B cell (primary cell): Measurements from ENCODE around the gene SYNGR3. TPM values are rescaled to one million over a fixed set of nuclear protein-coding genes. Genes with fewer than 3 reads are reported as not detected.
"Not testable (repeated sequence)": the region's sequence is repeated elsewhere in the genome, so short reads cannot be mapped to it uniquely, and the experiment has no call there.

ENCODE experiments used
- ATAC-seq: fragments of 200-7000 bp; cut with Tn5 transposase; one replicate; pipeline ENCODE4 v1.10.0; 2021; ENCODE audit warnings: low read depth, mild to moderate bottlenecking, moderate number of reproducible peaks, moderate library complexity
- CTCF ChIA-PET: fragments of 350-600 bp; sonication (Branson Sonifier 250); formaldehyde crosslinking; loops from one replicate; lab custom pipeline; 2021; ENCODE audit warnings: antibody characterized with exemption, inconsistent platforms; lab: Charles Lee
- POLR2A ChIA-PET: fragments of 350-600 bp; sonication (Branson Sonifier 250); formaldehyde crosslinking; loops from one replicate; lab custom pipeline; 2021; ENCODE audit warnings: antibody characterized with exemption; lab: Charles Lee
- DNase-seq: peaks from one replicate; pipeline ENCODE4 v3.0.0; 2013
- H2AFZ ChIP-seq: 2 replicates; pipeline ENCODE4 v1.6.1; 2012; ENCODE audit warnings: mild to moderate bottlenecking, low read depth, low read length; ENCODE audit not compliant: insufficient read depth, poor library complexity, severe bottlenecking
- H3K27ac ChIP-seq, 2 donors: 1 replicate in 1 of 2; 2 replicates in 1 of 2; pipeline ENCODE4 v1.5.1; 2012 to 2013; ENCODE audit warnings: low read length in 2 of 2, mild to moderate bottlenecking in 2 of 2, moderate library complexity in 1 of 2
- H3K27me3 ChIP-seq, 4 experiments: fragments of 200-600 bp in 1 of 4; sonication (generic) in 1 of 4; replicated peaks in 1 of 4; 1 replicate in 2 of 4; 2 replicates in 2 of 4; pipeline versions ENCODE4 v1.6.1 to v1.7.0; 2013 to 2016; ENCODE audit warnings: low read length in 3 of 4, mild to moderate bottlenecking in 2 of 4, mixed read lengths in 1 of 4, moderate library complexity in 1 of 4; ENCODE audit not compliant: insufficient read depth in 4 of 4, control insufficient read depth in 3 of 4; ENCODE audit errors: control extremely low read depth in 1 of 4
- H3K36me3 ChIP-seq, 2 experiments: replicated peaks in 1 of 2; 1 replicate in 1 of 2; 2 replicates in 1 of 2; pipeline versions ENCODE4 v1.6.1 to v1.7.1; 2013; ENCODE audit warnings: low read length in 1 of 2; ENCODE audit not compliant: insufficient read depth in 2 of 2, control insufficient read depth in 1 of 2; ENCODE audit errors: control extremely low read depth in 1 of 2, extremely low read depth in 1 of 2
- H3K4me1 ChIP-seq, 2 donors: fragments of 200-600 bp in 1 of 2; sonication (generic) in 1 of 2; 1 replicate in 1 of 2; 2 replicates in 1 of 2; pipeline versions ENCODE4 v1.5.1 to v1.6.1; 2013 to 2017; ENCODE audit warnings: low read length in 2 of 2; ENCODE audit not compliant: control insufficient read depth in 2 of 2, insufficient read depth in 2 of 2
- H3K4me2 ChIP-seq: replicated peaks from 2 replicates; pipeline ENCODE3; 2012; ENCODE audit warnings: mild to moderate bottlenecking, low read depth, low read length; ENCODE audit not compliant: poor library complexity, severe bottlenecking
- H3K4me3 ChIP-seq, 5 experiments: fragments of 200-600 bp in 1 of 5; sonication (generic) in 1 of 5; 1 replicate in 3 of 5; 2 replicates in 2 of 5; pipeline versions ENCODE4 v1.5.1 to v1.7.0; 2011 to 2016; ENCODE audit warnings: low read length in 4 of 5, mild to moderate bottlenecking in 4 of 5, low read depth in 2 of 5, control low read depth in 1 of 5, moderate library complexity in 1 of 5; ENCODE audit not compliant: insufficient read depth in 1 of 5; ENCODE audit errors: control extremely low read depth in 1 of 5, extremely low read depth in 1 of 5
- H3K79me2 ChIP-seq: fragments of 200-600 bp; sonication (generic); one replicate; pipeline ENCODE4 v1.6.0; 2016; ENCODE audit warnings: low read length; ENCODE audit not compliant: control insufficient read depth, insufficient read depth
- H3K9ac ChIP-seq: fragments of 200-600 bp; sonication (generic); 2 replicates; pipeline ENCODE4 v1.6.1; 2017; ENCODE audit warnings: mild to moderate bottlenecking, low read length, moderate library complexity
- H3K9me3 ChIP-seq, 3 donors: one replicate each; pipeline versions ENCODE4 v1.6.1 to v1.7.1; 2013; ENCODE audit warnings: low read length in 2 of 3; ENCODE audit not compliant: control insufficient read depth in 2 of 3, insufficient read depth in 1 of 3; ENCODE audit errors: control extremely low read depth in 1 of 3
- H4K20me1 ChIP-seq: 2 replicates; pipeline ENCODE4 v1.6.0; 2012; ENCODE audit warnings: mild to moderate bottlenecking, low read length; ENCODE audit not compliant: insufficient read depth, control insufficient read depth, poor library complexity, severe bottlenecking
- H3K27ac Mint-ChIP-seq: one replicate; pipeline ENCODE4 v1.8.0; 2021; ENCODE audit warnings: mixed read lengths
- H3K27me3 Mint-ChIP-seq: one replicate; pipeline ENCODE4 v1.8.0; 2021; ENCODE audit warnings: mixed read lengths
- H3K4me1 Mint-ChIP-seq: one replicate; pipeline ENCODE4 v1.8.0; 2021; ENCODE audit warnings: mixed read lengths
- H3K4me3 Mint-ChIP-seq: one replicate; pipeline ENCODE4 v1.8.0; 2021; ENCODE audit warnings: mixed read lengths
- H3K9me3 Mint-ChIP-seq: one replicate; pipeline ENCODE4 v1.8.0; 2022; ENCODE audit warnings: mixed read lengths; ENCODE audit not compliant: insufficient read depth
- EZH2 ChIP-seq: IDR thresholded peaks from 2 replicates; pipeline ENCODE4 v1.6.1; 2012; ENCODE audit warnings: borderline replicate concordance, low read depth, mild to moderate bottlenecking, moderate library complexity, low read length; ENCODE audit not compliant: insufficient read depth, poor library complexity, severe bottlenecking
- WGBS: methylation state at CpG from one replicate; pipeline ENCODE4 v1.1.5; 2013; ENCODE audit warnings: missing lambda C conversion rate; ENCODE audit not compliant: insufficient coverage; 5-methylcytosine and 5-hydroxymethylcytosine counted together
- intact Hi-C: fragments of 100-400 bp; cut with micrococcal nuclease; formaldehyde crosslinking; loops from one replicate; pipeline ENCODE4 v1.10.0; 2022
- polyA plus RNA-seq: library from polyadenylated mRNA; depleted of rRNA; stranded (reverse); fragments of >200 nt; gene quantifications from 2 replicates; pipeline ENCODE4 v1.2.3, GENCODE V29; 2012
- total RNA-seq, 2 donors: library from RNA; stranded (reverse); fragments of 120-200 nt in 1 of 2; gene quantifications; 1 replicate in 1 of 2; 2 replicates in 1 of 2; pipeline versions ENCODE4 v1.2.3 to v1.2.4, GENCODE V29; 2013 to 2022
- TF ChIP-seq, protein P1 (sequence below): fragments of 200-600 bp; IDR thresholded peaks from one replicate; pipeline ENCODE4 v1.8.0; 2022; ENCODE audit warnings: antibody characterized with exemption, mild to moderate bottlenecking

The SYNGR3 gene
- total and polyA plus RNA-seq, 2 donors (not counting 1 experiment from before 2014, with no cell fraction given), result 19.5 to 19.8 TPM

DNA sequence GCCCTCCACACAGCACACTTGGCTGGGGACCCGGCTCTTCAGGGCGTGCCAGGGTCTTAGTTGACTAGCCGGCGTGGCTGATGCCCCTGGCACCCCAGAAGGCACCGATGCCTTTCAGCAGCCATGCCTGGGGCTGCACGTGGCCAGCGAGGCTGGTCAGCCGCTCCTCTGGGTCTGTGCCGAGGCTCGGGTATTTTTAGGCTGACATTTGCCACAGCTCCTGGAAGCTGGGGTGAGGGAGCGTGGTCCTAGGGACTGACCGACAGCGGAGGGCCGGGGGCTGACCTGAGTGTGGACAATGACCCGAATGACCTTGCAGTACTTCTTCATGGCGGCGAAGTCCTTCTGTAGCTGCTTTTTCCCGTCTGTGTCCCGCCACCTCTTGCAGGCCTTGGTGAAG, 39.2 kb upstream of the SYNGR3 start:
- 94% methylated on average over 19 of the region's 19 CpGs for WGBS
- no peaks in the 10 kb centered on the region for H3K36me3 ChIP-seq
- no peak for ATAC-seq
- no peaks in the 10 kb centered on the region for H4K20me1 ChIP-seq
- H3K9ac ChIP-seq, result no peak overlapping the region
- ChIA-PET POLR2A (no interaction called here), CTCF (no interaction called here)
- H3K4me1 Mint-ChIP-seq, result no peaks in the 10 kb centered on the region
- H3K4me3 Mint-ChIP-seq, result no peak overlapping the region
- no peaks in the 10 kb centered on the region for H3K79me2 ChIP-seq
- DNase-seq, result no peak
- H3K27ac ChIP-seq, result no peak overlapping the region
- TF ChIP-seq EZH2, result no peak
- H2AFZ ChIP-seq, result no peak overlapping the region
- H3K27me3 ChIP-seq, result peaks cover 0 to 5% (median 0%) of the 10 kb centered on the region in 4 experiments
- intact Hi-C loops, result no loop called here
- no peak overlapping the region for H3K4me3 ChIP-seq
- no peaks in the 10 kb centered on the region for H3K4me1 ChIP-seq
- peaks cover 4% of the 10 kb centered on the region for H3K27me3 Mint-ChIP-seq
- no peak overlapping the region for H3K4me2 ChIP-seq
- H3K9me3 Mint-ChIP-seq, result no peaks in the 10 kb centered on the region
- no peaks in the 10 kb centered on the region for H3K9me3 ChIP-seq
- H3K27ac Mint-ChIP-seq, result no peak overlapping the region

DNA sequence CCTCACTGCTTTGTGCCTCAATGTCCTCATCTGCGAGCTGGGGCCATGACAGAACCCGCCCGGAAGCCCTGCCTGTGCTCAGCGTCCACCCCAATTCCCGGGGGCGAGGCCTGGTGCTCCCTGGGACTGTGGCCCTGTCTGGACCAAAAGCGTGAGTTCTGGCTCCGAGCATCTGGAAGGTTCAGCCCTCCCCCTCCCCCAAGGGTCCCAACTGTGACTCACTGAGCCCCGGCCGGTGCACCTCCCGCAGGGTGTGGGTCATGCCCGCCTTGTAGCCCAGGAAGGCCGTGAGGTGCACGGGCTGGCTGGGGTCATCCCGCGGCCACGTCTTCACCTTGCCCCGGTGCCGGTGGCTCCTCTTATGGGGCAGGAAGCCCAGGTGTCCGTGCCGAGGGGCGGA, 36.0 kb upstream of the SYNGR3 start:
- Histone ChIP-seq H3K9ac (no peak overlapping the region), H3K27me3 (peaks cover 0 to 5% (median 0%) of the 10 kb centered on the region in 4 experiments), H3K36me3 (no peaks in the 10 kb centered on the region), H3K4me2 (no peak overlapping the region), H3K4me1 (peaks cover under 1 to 2% of the 10 kb centered on the region in 2 donors), H2AFZ (no peak overlapping the region), H3K27ac (no peak overlapping the region), H3K79me2 (no peaks in the 10 kb centered on the region), H3K4me3 (no peak overlapping the region), H4K20me1 (no peaks in the 10 kb centered on the region), H3K9me3 (no peaks in the 10 kb centered on the region)
- no peak for DNase-seq
- intact Hi-C loops, result no loop called here
- POLR2A ChIA-PET, result no interaction called here
- Mint-ChIP-seq H3K4me3 (no peak overlapping the region), H3K27ac (no peak overlapping the region), H3K4me1 (no peaks in the 10 kb centered on the region), H3K27me3 (peaks cover 7% of the 10 kb centered on the region), H3K9me3 (no peaks in the 10 kb centered on the region)
- CTCF ChIA-PET, result no interaction called here
- no peak for ATAC-seq
- TF ChIP-seq, protein P1, sequence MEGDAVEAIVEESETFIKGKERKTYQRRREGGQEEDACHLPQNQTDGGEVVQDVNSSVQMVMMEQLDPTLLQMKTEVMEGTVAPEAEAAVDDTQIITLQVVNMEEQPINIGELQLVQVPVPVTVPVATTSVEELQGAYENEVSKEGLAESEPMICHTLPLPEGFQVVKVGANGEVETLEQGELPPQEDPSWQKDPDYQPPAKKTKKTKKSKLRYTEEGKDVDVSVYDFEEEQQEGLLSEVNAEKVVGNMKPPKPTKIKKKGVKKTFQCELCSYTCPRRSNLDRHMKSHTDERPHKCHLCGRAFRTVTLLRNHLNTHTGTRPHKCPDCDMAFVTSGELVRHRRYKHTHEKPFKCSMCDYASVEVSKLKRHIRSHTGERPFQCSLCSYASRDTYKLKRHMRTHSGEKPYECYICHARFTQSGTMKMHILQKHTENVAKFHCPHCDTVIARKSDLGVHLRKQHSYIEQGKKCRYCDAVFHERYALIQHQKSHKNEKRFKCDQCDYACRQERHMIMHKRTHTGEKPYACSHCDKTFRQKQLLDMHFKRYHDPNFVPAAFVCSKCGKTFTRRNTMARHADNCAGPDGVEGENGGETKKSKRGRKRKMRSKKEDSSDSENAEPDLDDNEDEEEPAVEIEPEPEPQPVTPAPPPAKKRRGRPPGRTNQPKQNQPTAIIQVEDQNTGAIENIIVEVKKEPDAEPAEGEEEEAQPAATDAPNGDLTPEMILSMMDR, result no peak
- no peak for TF ChIP-seq EZH2
- WGBS, result 97% methylated on average over 22 of the region's 22 CpGs

DNA sequence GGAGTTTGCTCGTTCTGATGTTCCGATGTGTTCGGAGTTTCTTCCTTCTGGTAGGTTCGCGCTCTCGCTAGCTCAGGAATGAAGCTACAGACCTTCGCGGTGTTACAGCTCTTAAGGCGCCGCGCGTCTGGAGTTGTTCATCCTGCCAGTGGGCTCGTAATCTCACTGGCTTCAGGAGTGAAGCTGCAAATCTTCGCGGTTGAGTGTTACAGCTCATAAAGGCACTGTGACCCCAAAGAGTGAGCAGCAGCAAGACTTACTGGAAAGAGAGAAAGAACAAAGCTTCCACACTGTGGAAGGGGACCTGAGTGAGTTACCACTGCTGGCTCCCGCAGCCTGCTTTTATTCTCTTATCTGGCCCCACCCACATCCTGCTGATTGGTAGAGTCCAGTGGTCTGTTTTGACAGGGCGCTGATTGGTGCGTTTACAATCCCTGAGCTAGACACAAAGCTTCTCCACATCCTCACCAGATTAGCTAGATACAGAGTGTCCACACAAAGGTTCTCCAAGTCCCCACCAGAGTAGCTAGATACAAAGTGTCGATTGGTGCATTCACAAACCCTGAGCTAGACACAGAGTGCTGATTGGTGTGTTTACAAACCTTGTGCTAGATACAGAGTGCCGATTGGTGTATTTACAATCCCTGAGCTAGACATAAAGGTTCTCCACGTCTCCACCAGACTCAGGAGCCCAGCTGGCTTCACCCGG, 32.2 kb upstream of the SYNGR3 start:
- CTCF ChIA-PET, result interaction anchor here (1.1 to 2.1 kb wide), 3 partner anchors 29 to 183 kb away, joined by 3 to 4 read pairs (median 3); no protein-coding TSS in a partner anchor
- peaks cover 22% of the 10 kb centered on the region for H3K4me1 Mint-ChIP-seq
- not testable (repeated sequence) for ATAC-seq, H3K9ac ChIP-seq, H3K27ac Mint-ChIP-seq, H3K4me3 ChIP-seq, H3K27me3 Mint-ChIP-seq, H3K4me2 ChIP-seq, H3K27ac ChIP-seq, H2AFZ ChIP-seq, H3K9me3 Mint-ChIP-seq, H3K9me3 ChIP-seq, DNase-seq, H3K27me3 ChIP-seq, H4K20me1 ChIP-seq, H3K4me3 Mint-ChIP-seq
- H3K36me3 ChIP-seq, result peaks cover 0 to 18% of the 10 kb centered on the region in 2 experiments
- H3K4me1 ChIP-seq, result peaks cover 16 to 32% of the 10 kb centered on the region in 2 donors
- intact Hi-C loops, result loop anchor here (2.0 kb wide), 1 partner anchor 29 kb away; no protein-coding TSS in a partner anchor
- POLR2A ChIA-PET, result interaction anchor here (0.7 kb wide), 1 partner anchor 249 kb away, joined by 3 read pairs; no protein-coding TSS in a partner anchor
- peaks cover 19% of the 10 kb centered on the region for H3K79me2 ChIP-seq
- WGBS, result 94% methylated on average over 19 of the region's 22 CpGs
